ENCODE measurements around the gene RERGL.

GRCh38 chr12:18045446-18045992, 44.5 kb downstream of the RERGL start:
- no peak for TF ChIP-seq CTCF (optimal IDR thresholded peaks at IDR 0.05 in 1 of 3, IDR thresholded peaks at IDR 0.05 in 1 of 3, conservative IDR thresholded peaks at IDR 0.05 in 1 of 3; ENCODE audit: extremely low read depth in 1 of 3, insufficient read depth in 2 of 3, low read length in 3 of 3)
- no peak for TF ChIP-seq EZH2 (IDR thresholded peaks at IDR 0.05; ENCODE audit: low read length)
